ENCODE measurements around the gene MACO1. TPM values are rescaled to one million over a fixed set of nuclear protein-coding genes. Genes with fewer than 3 reads are reported as not detected.

The MACO1 gene
- total and polyA plus RNA-seq, 2 of the 8 experiments (the other 6 are each of a cell fraction or from before 2014, with no cell fraction given): 3.5 to 15.1 TPM

DNA sequence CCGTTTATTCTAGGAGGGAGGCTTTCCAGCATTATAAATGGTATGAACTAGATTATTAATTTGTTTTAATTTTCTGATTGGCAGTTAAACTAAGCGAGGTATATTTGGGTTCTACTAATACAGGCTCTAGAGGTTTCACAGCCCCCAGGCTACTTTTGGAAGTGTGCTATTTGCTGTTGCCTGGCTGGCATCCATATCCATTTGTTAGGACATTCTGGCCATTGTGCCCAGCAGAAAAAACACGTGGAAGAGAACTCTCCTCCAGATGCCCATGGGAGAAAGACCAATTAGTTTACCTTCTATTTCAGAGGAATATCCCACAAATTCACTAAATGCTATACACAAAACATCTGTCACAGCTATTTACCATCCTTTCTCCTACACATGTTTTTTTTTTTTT lies 29.3 kb downstream of the MACO1 start:
- ChIA-PET CTCF (ENCODE audit: partially characterized antibody) (interaction anchor here (1.1 kb wide), 1 partner anchor 23 kb away, joined by 4 read pairs; no protein-coding TSS in a partner anchor), POLR2A (ENCODE audit: partially characterized antibody) (interaction anchor here (1.6 kb wide), 1 partner anchor 10 kb away, joined by 3 read pairs; no protein-coding TSS in a partner anchor)
- no peak overlapping the region for H3K9ac ChIP-seq (replicated peaks in 1 of 4; ENCODE audit: extremely low read depth in 1 of 4, low read depth in 3 of 4, low read length in 3 of 4)
- H3K4me1 ChIP-seq (replicated peaks in 1 of 4; ENCODE audit: control insufficient read depth in 3 of 4, insufficient read depth in 4 of 4, low read length in 3 of 4): no peaks in the 10 kb centered on the region
- no peaks in the 10 kb centered on the region for H3K27me3 ChIP-seq (replicated peaks in 1 of 4; ENCODE audit: control insufficient read depth in 3 of 4, extremely low read depth in 1 of 4, insufficient read depth in 3 of 4, low read length in 3 of 4)
- H2BK12ac ChIP-seq (ENCODE audit: low read depth, low read length): no peak overlapping the region
- H3K79me2 ChIP-seq (ENCODE audit: control insufficient read depth in 1 of 2, insufficient read depth in 2 of 2, low read length in 2 of 2): no peaks in the 10 kb centered on the region
- H3K4me3 ChIP-seq (ENCODE audit: extremely low read depth in 1 of 4, insufficient read depth in 2 of 4, low read depth in 3 of 4, low read length in 4 of 4): no peak overlapping the region
- H3K9me3 ChIP-seq (ENCODE audit: insufficient read depth in 2 of 2, low read depth in 1 of 2, low read length in 1 of 2): no peaks in the 10 kb centered on the region
- no peak overlapping the region for H3K23ac ChIP-seq (ENCODE audit: insufficient read length)
- peaks cover 0 to 11% (median 5%) of the 10 kb centered on the region in 4 experiments; a peak in 4 of 8 replicates for H3K36me3 ChIP-seq (ENCODE audit: control insufficient read depth in 2 of 4, insufficient read depth in 4 of 4, low read length in 3 of 4)
- no peak overlapping the region for H2BK20ac ChIP-seq (ENCODE audit: low read length)
- no peak overlapping the region for H4K5ac ChIP-seq (ENCODE audit: insufficient read length, low read depth, low read length)
- no peak overlapping the region for H2BK15ac ChIP-seq (ENCODE audit: low read length)
- H3K4ac ChIP-seq (replicated peaks; ENCODE audit: insufficient read length, low read depth, low read length): no peak overlapping the region
- H2AK5ac ChIP-seq (ENCODE audit: low read depth, low read length): no peak overlapping the region
- H3K18ac ChIP-seq (ENCODE audit: extremely low read depth, low read length): no peak overlapping the region
- H2BK120ac ChIP-seq (replicated peaks; ENCODE audit: low read depth, low read length): no peak overlapping the region
- H3K14ac ChIP-seq (ENCODE audit: insufficient read length): no peak overlapping the region
- no peak overlapping the region for H4K91ac ChIP-seq (replicated peaks; ENCODE audit: insufficient read length, low read length)
- no peaks in the 10 kb centered on the region for H3K23me2 ChIP-seq (ENCODE audit: low read depth, low read length)
- no peaks in the 10 kb centered on the region for H3K79me1 ChIP-seq (ENCODE audit: low read depth, low read length)
- 85% methylated on average over 3 of the region's 3 CpGs; no CpG with 5 or more reads in 1 of the 2 experiments for WGBS, 2 experiments (ENCODE audit: extremely low coverage in 1 of 2, insufficient coverage in 1 of 2, insufficient read length in 1 of 2, insufficient replicate concordance in 2 of 2, low coverage in 1 of 2, low lambda C conversion rate in 2 of 2, missing lambda C conversion rate in 1 of 2)
- H3K56ac ChIP-seq (replicated peaks; ENCODE audit: insufficient read length, low read depth, low read length): no peak overlapping the region
- peaks cover 0 to 5% of the 10 kb centered on the region in 2 experiments for H4K20me1 ChIP-seq (replicated peaks in 1 of 2; ENCODE audit: control insufficient read depth in 1 of 2, insufficient read depth in 2 of 2, low read length in 2 of 2)
- H3K27ac ChIP-seq (ENCODE audit: low read depth, low read length): no peak overlapping the region
- no peak overlapping the region for H3K4me2 ChIP-seq (ENCODE audit: insufficient read depth in 1 of 2, low read depth in 2 of 2, low read length in 2 of 2)
- FAIRE-seq: no peak
- no peak overlapping the region for H2BK5ac ChIP-seq (ENCODE audit: low read depth, low read length)
- no peak overlapping the region for H4K8ac ChIP-seq (ENCODE audit: extremely low read depth, insufficient read depth, low read length)
- DNase-seq (ENCODE audit: low read depth in 1 of 2, low spot score in 2 of 2): no peak
- no peak overlapping the region for H2AFZ ChIP-seq (ENCODE audit: low read length)
- TF ChIP-seq NANOG (IDR thresholded peaks at IDR 0.05; ENCODE audit: insufficient read depth, low read depth, low read length, poor library complexity, severe bottlenecking): no peak
- no peak for TF ChIP-seq EP300 (IDR thresholded peaks at IDR 0.05; ENCODE audit: borderline replicate concordance in 1 of 2, low read depth in 2 of 2, low read length in 2 of 2)
- TF ChIP-seq, protein P1, sequence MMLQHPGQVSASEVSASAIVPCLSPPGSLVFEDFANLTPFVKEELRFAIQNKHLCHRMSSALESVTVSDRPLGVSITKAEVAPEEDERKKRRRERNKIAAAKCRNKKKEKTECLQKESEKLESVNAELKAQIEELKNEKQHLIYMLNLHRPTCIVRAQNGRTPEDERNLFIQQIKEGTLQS (IDR thresholded peaks at IDR 0.05; ENCODE audit: insufficient read depth, low read depth, low read length): no peak
- TF ChIP-seq CHD1 (IDR thresholded peaks at IDR 0.05; ENCODE audit: low read depth, low read length): no peak
- no peak for TF ChIP-seq RBBP5 (IDR thresholded peaks at IDR 0.05; ENCODE audit: borderline replicate concordance, low read depth, low read length)
- TF ChIP-seq TAF1 (IDR thresholded peaks at IDR 0.05; ENCODE audit: low read depth, low read length): no peak
- TF ChIP-seq GTF2F1 (IDR thresholded peaks at IDR 0.05; ENCODE audit: borderline replicate concordance, low read depth, low read length): no peak
- TF ChIP-seq JUND (IDR thresholded peaks at IDR 0.05; ENCODE audit: low read length): no peak
- TF ChIP-seq FOSL1 (IDR thresholded peaks at IDR 0.05; ENCODE audit: insufficient read depth, low read depth, low read length): no peak
- TF ChIP-seq BRCA1 (IDR thresholded peaks at IDR 0.05; ENCODE audit: low read depth, low read length): no peak
- no peak for TF ChIP-seq TAF7 (optimal IDR thresholded peaks at IDR 0.05; ENCODE audit: borderline replicate concordance, low read depth, low read length)
- no peak for TF ChIP-seq BCL11A (IDR thresholded peaks at IDR 0.05; ENCODE audit: low read depth in 2 of 2, low read length in 2 of 2)
- TF ChIP-seq TBP (IDR thresholded peaks at IDR 0.05; ENCODE audit: low read depth, low read length): no peak
- TF ChIP-seq POLR2AphosphoS5 (IDR thresholded peaks at IDR 0.05; ENCODE audit: low read depth, low read length): no peak
